Sigmoid colon (tissue), 7 donors: ENCODE results near the gene LRFN2. TPM values are rescaled to one million over a fixed set of nuclear protein-coding genes. Genes with fewer than 3 reads are reported as not detected.

Experiments used
- DNase-seq: peaks from one replicate; pipeline ENCODE4 v3.0.0-alpha.2; 2019
- H3K27ac ChIP-seq, 4 donors: fragments of 200-600 bp; sonication (generic); one replicate each; pipeline ENCODE4 v1.5.1; 2016 to 2019; ENCODE audit warnings: mild to moderate bottlenecking in 1 of 4
- H3K27me3 ChIP-seq, 3 donors: fragments of 200-600 bp; sonication (generic); one replicate each; pipeline ENCODE4 v1.5.1; 2019; ENCODE audit warnings: mild to moderate bottlenecking in 1 of 3
- H3K36me3 ChIP-seq, 4 donors: fragments of 200-600 bp; sonication (generic); one replicate each; pipeline ENCODE4 v1.5.1; 2016 to 2019
- H3K4me1 ChIP-seq, 4 donors: fragments of 200-600 bp; sonication (generic); one replicate each; pipeline ENCODE4 v1.5.1; 2017 to 2019
- H3K4me3 ChIP-seq, 4 donors: fragments of 200-600 bp; sonication (generic); one replicate each; pipeline ENCODE4 v1.5.1; 2017 to 2019; ENCODE audit warnings: mild to moderate bottlenecking in 2 of 4, moderate library complexity in 1 of 4
- H3K9me3 ChIP-seq, 4 donors: fragments of 200-600 bp in 3 of 4; sonication (generic) in 3 of 4; one replicate each; pipeline versions ENCODE4 v1.5.1 to v1.6.1; 2013 to 2019
- CTCF ChIP-seq, 4 experiments: fragments of 450-650 bp in 3 of 4; fragments of 200-600 bp in 1 of 4; IDR thresholded peaks; one replicate each; pipeline ENCODE4 v1.5.1; 2016 to 2019; ENCODE audit warnings: antibody characterized with exemption in 4 of 4, mild to moderate bottlenecking in 3 of 4, moderate library complexity in 2 of 4
- EP300 ChIP-seq, 4 donors: sonication (generic); formaldehyde crosslinking; IDR thresholded peaks; one replicate each; pipeline ENCODE4 v1.6.1; 2017; ENCODE audit warnings: antibody characterized with exemption in 4 of 4
- POLR2A ChIP-seq, 2 donors: fragments of 450-650 bp; IDR thresholded peaks; one replicate each; pipeline ENCODE4 v1.6.1; 2016; ENCODE audit warnings: antibody characterized with exemption in 2 of 2, mild to moderate bottlenecking in 2 of 2, moderate library complexity in 2 of 2
- POLR2AphosphoS5 ChIP-seq, 4 donors: sonication (generic); formaldehyde crosslinking; IDR thresholded peaks; one replicate each; pipeline ENCODE4 v1.6.1; 2017; ENCODE audit warnings: antibody characterized with exemption in 4 of 4
- WGBS, 2 donors: extraction: QIAGEN DNeasy Blood & Tissue Kit; methylation state at CpG; one replicate each; pipeline ENCODE4 v1.1.7; 2013; 5-methylcytosine and 5-hydroxymethylcytosine counted together
- intact Hi-C: fragments of 100-400 bp; cut with DNase I; formaldehyde crosslinking; loops from one replicate; pipeline ENCODE4 v1.15.1; 2023
- polyA plus RNA-seq, 3 donors: library from polyadenylated mRNA; stranded (reverse); fragments of 200-250 nt; gene quantifications; one replicate each; pipeline ENCODE4 v1.2.3, GENCODE V29; 2013
- total RNA-seq, 4 donors: library from RNA; depleted of rRNA; stranded (reverse); fragments of >200 nt; gene quantifications; one replicate each; pipeline ENCODE4 v1.1.0, GENCODE V29; 2016
- donor health status: healthy with polysubstance abuse.
- donor health status: Bipolar disorder and iron deficiency.
- donor health status: healthy.

Gene LRFN2
- total and polyA plus RNA-seq, 7 donors, result 0.10 to 0.60 (median 0.49) TPM; not detected in 4

DNA sequence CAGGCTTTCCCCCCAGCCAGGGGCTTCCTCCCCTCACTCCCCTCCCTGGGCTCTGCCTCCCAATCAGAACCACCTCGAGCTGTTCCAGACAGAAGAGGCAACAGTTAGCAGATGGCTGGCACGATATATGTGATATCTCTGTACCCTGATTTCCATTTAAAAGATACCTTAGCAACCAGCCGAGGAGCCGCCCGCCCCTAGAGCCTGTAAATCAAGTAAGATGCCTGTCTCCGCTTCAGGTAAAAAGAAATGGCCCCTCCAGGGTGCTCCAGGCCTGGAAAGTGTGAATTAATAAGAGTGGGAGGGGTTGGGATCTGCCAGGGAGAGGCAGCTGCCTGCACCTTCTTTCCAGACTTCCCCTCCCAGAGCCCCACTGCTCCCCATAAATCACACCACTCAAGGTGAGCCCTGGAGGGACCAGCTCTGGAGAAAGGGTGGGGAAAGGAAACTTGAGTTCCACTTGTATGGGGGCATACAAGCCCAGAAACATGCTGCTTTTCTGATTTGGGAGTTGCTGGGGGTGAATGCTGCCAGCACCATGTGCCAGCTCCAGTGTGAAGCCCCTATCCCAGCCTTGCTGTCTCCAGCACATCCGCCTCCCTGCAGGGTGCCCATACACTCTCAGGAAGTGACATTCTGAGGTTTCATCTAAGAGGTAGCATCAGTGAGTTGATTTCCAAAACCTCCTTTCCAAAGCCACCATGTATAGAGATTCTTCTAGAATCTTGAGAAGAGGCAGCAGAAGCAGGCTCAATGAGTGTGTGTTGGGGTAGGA, 148.0 kb downstream of the LRFN2 start:
- 82 to 91% methylated on average over 7 of the region's 7 CpGs for WGBS, 2 donors
- intact Hi-C loops, result no loop called here
- Histone ChIP-seq H3K27me3 (no peaks in the 10 kb centered on the region), H3K9me3 (no peaks in the 10 kb centered on the region), H3K4me3 (no peak overlapping the region), H3K36me3 (no peaks in the 10 kb centered on the region), H3K4me1 (no peaks in the 10 kb centered on the region), H3K27ac (no peak overlapping the region)
- no peak for DNase-seq
- TF ChIP-seq CTCF (IDR thresholded peaks at IDR 0.05) (no peak), EP300 (IDR thresholded peaks at IDR 0.05) (no peak), POLR2AphosphoS5 (IDR thresholded peaks at IDR 0.05) (no peak), POLR2A (IDR thresholded peaks at IDR 0.05) (no peak)

- intact Hi-C loops, result no loop called here
- Histone ChIP-seq H3K9me3 (no peaks in the 10 kb centered on the region), H3K27ac (no peak overlapping the region), H3K4me3 (no peak overlapping the region), H3K36me3 (no peaks in the 10 kb centered on the region), H3K27me3 (no peaks in the 10 kb centered on the region), H3K4me1 (no peaks in the 10 kb centered on the region)
- WGBS, 2 donors, result 72 to 73% methylated on average over 6 of the region's 6 CpGs
- TF ChIP-seq POLR2AphosphoS5 (IDR thresholded peaks at IDR 0.05) (no peak), POLR2A (IDR thresholded peaks at IDR 0.05) (no peak), CTCF (IDR thresholded peaks at IDR 0.05) (no peak), EP300 (IDR thresholded peaks at IDR 0.05) (no peak)
- DNase-seq, result no peak
Measured at GRCh38 chr6:40438246-40438887, 148.8 kb downstream of the LRFN2 start.

GRCh38 chr6:40437631-40438030, 149.5 kb downstream of the LRFN2 start:
- WGBS, 2 donors, result 91 to 92% methylated on average over 2 of the region's 2 CpGs
- Histone ChIP-seq H3K36me3 (no peaks in the 10 kb centered on the region), H3K4me3 (no peak overlapping the region), H3K27me3 (no peaks in the 10 kb centered on the region), H3K9me3 (no peaks in the 10 kb centered on the region), H3K27ac (no peak overlapping the region), H3K4me1 (no peaks in the 10 kb centered on the region)
- intact Hi-C loops, result no loop called here
- TF ChIP-seq POLR2AphosphoS5 (IDR thresholded peaks at IDR 0.05) (no peak), CTCF (IDR thresholded peaks at IDR 0.05) (no peak), POLR2A (IDR thresholded peaks at IDR 0.05) (no peak), EP300 (IDR thresholded peaks at IDR 0.05) (no peak)
- no peak for DNase-seq

DNA sequence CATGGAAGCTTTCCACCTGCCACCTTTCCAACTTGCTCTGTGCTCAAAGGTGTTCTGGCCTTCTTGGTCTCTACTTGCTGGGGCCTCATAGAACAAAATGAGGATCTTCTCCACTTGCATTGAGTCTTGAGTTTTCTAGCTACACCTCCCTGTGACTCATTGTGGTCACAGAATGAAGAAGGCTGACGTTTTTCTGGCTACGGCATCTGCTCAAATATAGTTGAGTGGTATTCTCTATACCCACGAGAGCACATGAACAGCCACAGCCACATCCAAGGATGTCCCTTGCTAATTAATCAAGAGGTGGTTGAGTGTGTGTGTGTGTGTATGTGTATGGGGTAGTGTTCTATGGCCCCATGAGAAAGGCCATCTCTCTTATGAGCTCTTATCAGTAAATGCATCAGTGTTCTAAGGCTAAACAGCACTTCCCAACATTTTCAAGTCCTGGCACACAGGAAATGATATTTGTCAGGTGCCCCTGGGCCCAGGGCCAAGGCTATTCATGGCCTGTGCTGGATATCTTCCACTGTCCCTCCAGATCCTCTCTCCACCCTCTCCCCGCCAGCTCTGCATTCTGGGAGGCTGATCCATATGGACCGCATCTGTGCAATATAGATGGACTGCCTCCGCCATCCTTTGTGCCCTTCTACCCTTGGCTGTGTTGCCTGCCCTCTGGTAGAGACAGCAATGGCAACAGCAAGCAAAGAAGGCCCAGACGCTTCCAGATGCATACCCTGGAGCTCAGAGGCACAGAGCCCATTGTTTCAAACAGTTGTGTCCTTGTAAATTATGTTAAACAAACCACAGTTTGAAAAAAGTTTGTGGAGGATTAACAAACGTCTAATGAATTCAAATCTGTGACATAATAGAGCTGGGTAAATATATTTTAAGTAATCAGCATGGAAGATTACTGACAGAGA, 150.2 kb downstream of the LRFN2 start:
- Histone ChIP-seq H3K27ac (no peak overlapping the region), H3K27me3 (no peaks in the 10 kb centered on the region), H3K4me3 (no peak overlapping the region), H3K4me1 (no peaks in the 10 kb centered on the region), H3K9me3 (no peaks in the 10 kb centered on the region), H3K36me3 (no peaks in the 10 kb centered on the region)
- TF ChIP-seq EP300 (IDR thresholded peaks at IDR 0.05) (no peak), POLR2AphosphoS5 (IDR thresholded peaks at IDR 0.05) (no peak), CTCF (IDR thresholded peaks at IDR 0.05) (no peak), POLR2A (IDR thresholded peaks at IDR 0.05) (no peak)
- WGBS, 2 donors, result 69 to 86% methylated on average over 8 of the region's 8 CpGs
- intact Hi-C loops, result no loop called here
- no peak for DNase-seq
